Measurements from ENCODE around the gene ZNF574.

Gene ZNF574

GRCh38 chr19:42075616-42076379 lies at the start of gene ZNF574:
Gene ZNF574 (plus strand): TSS chr19:42076166. CDS start chr19:42078607, 2,441 bp downstream.
- no peak for TF ChIP-seq CTCF (conservative IDR thresholded peaks at IDR 0.05; ENCODE audit: control insufficient read depth, insufficient read depth, low read depth, low read length)
- peak within 1 kb of the TSS; percentile 90 for H3K4me3 ChIP-seq (ENCODE audit: control insufficient read depth, low read depth, low read length)
- DNase-seq (ENCODE audit: low read depth): peak; percentile 99

- H3K4me3 ChIP-seq (ENCODE audit: control insufficient read depth, low read depth, low read length): no peak overlapping the region
- peak; percentile 59 for TF ChIP-seq CTCF (conservative IDR thresholded peaks at IDR 0.05; ENCODE audit: control insufficient read depth, insufficient read depth, low read depth, low read length)
- DNase-seq (ENCODE audit: low read depth): no peak
These were observed 47.4 kb upstream of the ZNF574 start for GRCh38 chr19:42028304-42029216.

- DNase-seq (ENCODE audit: low read depth): no peak
- H3K4me3 ChIP-seq (ENCODE audit: control insufficient read depth, low read depth, low read length): no peak overlapping the region
- no peak for TF ChIP-seq CTCF (conservative IDR thresholded peaks at IDR 0.05; ENCODE audit: control insufficient read depth, insufficient read depth, low read depth, low read length)
These were observed 45.1 kb upstream of the ZNF574 start for GRCh38 chr19:42030645-42031440.

- TF ChIP-seq CTCF (conservative IDR thresholded peaks at IDR 0.05; ENCODE audit: control insufficient read depth, insufficient read depth, low read depth, low read length): no peak
These were observed 43.5 kb upstream of the ZNF574 start for GRCh38 chr19:42032431-42032830.

GRCh38 chr19:42033413-42033812 lies 42.6 kb upstream of the ZNF574 start:
- DNase-seq (ENCODE audit: low read depth): no peak
- no peak for TF ChIP-seq CTCF (conservative IDR thresholded peaks at IDR 0.05; ENCODE audit: control insufficient read depth, insufficient read depth, low read depth, low read length)

More at GRCh38 chr19:42032431-42032830, 43.5 kb upstream of the ZNF574 start:
- no peak overlapping the region for H3K4me3 ChIP-seq (ENCODE audit: control insufficient read depth, low read depth, low read length)
- DNase-seq (ENCODE audit: low read depth): no peak

More at GRCh38 chr19:42033413-42033812, 42.6 kb upstream of the ZNF574 start:
- H3K4me3 ChIP-seq (ENCODE audit: control insufficient read depth, low read depth, low read length): no peak overlapping the region

Measured in fibroblast of mammary gland (primary cell).